OCI-LY7 (cell line): ENCODE results near the gene SLC9A9.

Source experiments
- CTCF ChIP-seq: fragments of 200-600 bp; sonication (generic); conservative IDR thresholded peaks from 2 replicates; pipeline ENCODE4 v1.5.1; 2014; ENCODE audit warnings: mild to moderate bottlenecking, antibody characterized with exemption, low read length, moderate library complexity, mixed read lengths
- EZH2phosphoT487 ChIP-seq: fragments of 200-600 bp; sonication (generic); IDR thresholded peaks from 2 replicates; pipeline ENCODE4 v1.6.1; 2018; ENCODE audit warnings: low read depth, borderline replicate concordance, mild to moderate bottlenecking, mixed run types, antibody characterized with exemption, low read length, moderate library complexity, mixed read lengths

GRCh38 chr3:143265501-143266070, 582.7 kb downstream of the SLC9A9 start:
- TF ChIP-seq CTCF, result no peak
- TF ChIP-seq EZH2phosphoT487, result no peak
